K562 (cell line): Measurements from ENCODE around the gene EDARADD. TPM values are rescaled to one million over a fixed set of nuclear protein-coding genes. Genes with fewer than 3 reads are reported as not detected.

ENCODE experiments used
- ARID2 ChIP-seq: fragments of 450-650 bp; IDR thresholded peaks from 2 replicates; pipeline ENCODE4 v1.6.1; 2017; ENCODE audit warnings: antibody characterized with exemption, mild to moderate bottlenecking
- ATF7 ChIP-seq: fragments of 450-650 bp; IDR thresholded peaks from 2 replicates; pipeline ENCODE4 v1.7.1; 2014; ENCODE audit warnings: mild to moderate bottlenecking, moderate library complexity
- CTBP1 ChIP-seq: fragments of 450-650 bp; IDR thresholded peaks from 2 replicates; pipeline ENCODE4 v1.6.1; 2016; ENCODE audit warnings: borderline replicate concordance
- ETV5 ChIP-seq: sonication (generic); formaldehyde crosslinking; IDR thresholded peaks from 2 replicates; pipeline ENCODE4 v1.4.0; 2020; ENCODE audit warnings: low read depth, mild to moderate bottlenecking, missing genetic modification reagents
- FOXA1 ChIP-seq: fragments of 450-650 bp; IDR thresholded peaks from 2 replicates; pipeline ENCODE4 v1.6.1; 2016; ENCODE audit warnings: mild to moderate bottlenecking, borderline replicate concordance
- FUS ChIP-seq: fragments of 200-400 bp; formaldehyde crosslinking; optimal IDR thresholded peaks from 2 replicates; pipeline ENCODE3; 2017; ENCODE audit warnings: low read depth, low read length
- ILF3 ChIP-seq: fragments of 450-650 bp; IDR thresholded peaks from 2 replicates; pipeline ENCODE4 v1.6.1; 2018; ENCODE audit warnings: antibody characterized with exemption, mild to moderate bottlenecking, moderate library complexity, borderline replicate concordance
- KAT2B ChIP-seq: IDR thresholded peaks from one replicate; pipeline ENCODE4 v1.6.1; 2012; ENCODE audit warnings: low read depth, mild to moderate bottlenecking, control low read depth, inconsistent platforms, low read length, moderate library complexity
- MCM3 ChIP-seq: fragments of 450-650 bp; IDR thresholded peaks from 2 replicates; pipeline ENCODE4 v1.6.1; 2016
- MEIS2 ChIP-seq: fragments of 450-650 bp; IDR thresholded peaks from 2 replicates; pipeline ENCODE4 v1.6.1; 2014; ENCODE audit warnings: mild to moderate bottlenecking; ENCODE audit not compliant: partially characterized antibody
- MTA2 ChIP-seq: fragments of 450-650 bp; IDR thresholded peaks from 2 replicates; pipeline ENCODE4 v1.6.1; 2016; ENCODE audit warnings: low read depth
- NCOA1 ChIP-seq: fragments of 450-650 bp; IDR thresholded peaks from 2 replicates; pipeline ENCODE4 v1.6.1; 2016; ENCODE audit warnings: low read depth
- NFIX ChIP-seq: fragments of 250-450 bp; sonication (Bioruptor Pico); IDR thresholded peaks from 2 replicates; pipeline ENCODE4 v1.4.0; 2020; ENCODE audit warnings: low read depth, mild to moderate bottlenecking, moderate library complexity
- NRF1 ChIP-seq, 2 experiments: fragments of 450-650 bp; IDR thresholded peaks in 1 of 2; conservative IDR thresholded peaks in 1 of 2; 2 replicates each; pipeline ENCODE4 v1.6.1; 2014; ENCODE audit warnings: mild to moderate bottlenecking in 2 of 2
- RAD51 ChIP-seq: fragments of 450-650 bp; IDR thresholded peaks from 2 replicates; pipeline ENCODE4 v1.7.1; 2016; ENCODE audit warnings: low read depth, mild to moderate bottlenecking, borderline replicate concordance
- SOX6 ChIP-seq: fragments of 450-650 bp; IDR thresholded peaks from 2 replicates; pipeline ENCODE4 v1.6.1; 2014; ENCODE audit warnings: mild to moderate bottlenecking
- TAF15 ChIP-seq: fragments of 200-400 bp; formaldehyde crosslinking; IDR thresholded peaks from 2 replicates; pipeline ENCODE4 v1.6.1; 2017; ENCODE audit warnings: mild to moderate bottlenecking, low read depth, low read length, moderate library complexity
- TBL1XR1 ChIP-seq, 2 experiments: IDR thresholded peaks; 2 replicates each; pipeline ENCODE4 v1.6.1; 2012; ENCODE audit warnings: improper control_type of control experiment in 2 of 2, low read length in 2 of 2, mild to moderate bottlenecking in 1 of 2
- ZEB2 ChIP-seq: fragments of 450-650 bp; IDR thresholded peaks from 2 replicates; pipeline ENCODE4 v1.6.1; 2016
- ZNF124 ChIP-seq: sonication (generic); formaldehyde crosslinking; IDR thresholded peaks from 2 replicates; pipeline ENCODE4 v1.8.1; 2022; ENCODE audit warnings: missing genetic modification reagents
- ZNF224 ChIP-seq: sonication (generic); formaldehyde crosslinking; IDR thresholded peaks from 2 replicates; pipeline ENCODE4 v1.8.0; 2022; ENCODE audit warnings: mild to moderate bottlenecking, missing genetic modification reagents
- ZNF707 ChIP-seq: fragments of 250-450 bp; sonication (Bioruptor Pico); conservative IDR thresholded peaks from 2 replicates; pipeline ENCODE4 v1.8.0; 2022; ENCODE audit warnings: inconsistent platforms, mild to moderate bottlenecking, moderate library complexity
- polyA plus RNA-seq, 8 experiments: library from polyadenylated mRNA; depleted of rRNA in 4 of 8; stranded (reverse) in 5 of 8; unstranded in 3 of 8; fragments of >200 nt; fragmentation: Nextera tagmentation in 2 of 8; fragmentation: Illumina TruSeq in 1 of 8; extraction: Ambion mirVana in 2 of 8; extraction: Trizol in 1 of 8; gene quantifications; 2 replicates each; pipeline versions ENCODE4 v1.2.1 to v1.2.3, GENCODE V29; 2011 to 2014; ENCODE audit warnings: inconsistent platforms in 1 of 8, missing spikeins in 1 of 8
- total RNA-seq, 7 experiments: library from RNA; depleted of rRNA in 6 of 7; stranded (reverse); fragments of >200 nt in 6 of 7; fragmentation: Illumina TruSeq in 2 of 7; extraction: Trizol in 2 of 7; gene quantifications; 2 replicates each; pipeline versions ENCODE4 v1.2.1 to v1.2.3, GENCODE V29; 2011 to 2021; ENCODE audit warnings: low replicate concordance in 1 of 7
- TF ChIP-seq, protein P1 (sequence below), 2 experiments: IDR thresholded peaks in 1 of 2; conservative IDR thresholded peaks in 1 of 2; 2 replicates each; pipeline ENCODE4 v1.6.1; 2016; ENCODE audit warnings: low read depth in 2 of 2, mild to moderate bottlenecking in 1 of 2, missing compliant biosample characterization in 1 of 2, missing genetic modification characterization in 1 of 2, moderate library complexity in 1 of 2
- TF ChIP-seq, protein P2 (sequence below): conservative IDR thresholded peaks from 2 replicates; pipeline ENCODE4 v1.6.1; 2011; ENCODE audit warnings: low read depth, mild to moderate bottlenecking, low read length; ENCODE audit not compliant: control insufficient read depth
- TF ChIP-seq, protein P3 (sequence below): sonication (generic); formaldehyde crosslinking; IDR thresholded peaks from 2 replicates; pipeline ENCODE4 v1.8.1; 2023; ENCODE audit warnings: mild to moderate bottlenecking, missing genetic modification reagents, moderate library complexity

The EDARADD gene
- total and polyA plus RNA-seq, 9 of the 15 experiments (the other 6 are each of a cell fraction or from before 2014, with no cell fraction given), result 0.46 to 32.4 (median 20.6) TPM

DNA sequence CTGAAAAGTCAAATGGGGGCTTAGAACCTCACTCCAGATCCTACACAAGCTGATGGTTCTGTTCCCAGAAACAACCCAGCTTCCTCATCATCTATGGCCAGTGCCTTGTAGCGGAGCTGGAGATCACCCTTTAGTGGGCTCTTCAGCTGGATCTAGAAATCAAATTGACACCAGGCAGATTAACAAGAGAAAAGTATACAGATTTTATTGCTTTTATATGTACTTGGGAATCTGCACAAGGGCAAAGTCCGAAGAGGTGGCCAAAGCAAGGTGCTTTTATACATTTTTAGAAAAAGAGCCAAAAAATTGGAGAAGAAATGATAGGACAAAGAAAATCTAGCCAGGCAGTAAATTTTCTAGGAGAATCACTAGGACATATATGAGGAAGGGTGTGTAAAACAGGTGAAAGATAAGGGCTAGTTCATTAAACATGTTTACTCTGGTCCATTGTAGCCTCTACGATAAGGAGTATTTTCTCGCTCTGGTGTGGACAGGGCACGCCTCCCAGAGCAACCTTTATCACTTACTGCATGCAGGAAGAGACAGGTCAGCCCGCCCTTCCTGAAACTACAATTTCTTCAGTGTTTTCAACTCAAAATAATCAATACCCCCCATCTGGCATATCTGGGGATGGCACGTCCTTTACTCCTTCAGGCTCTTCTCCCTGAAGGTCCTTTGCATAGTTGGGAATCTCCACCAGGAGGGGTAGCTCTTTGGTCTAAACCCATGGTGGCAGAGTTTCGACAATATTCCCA, 115.7 kb downstream of the EDARADD start (continued):
- TF ChIP-seq, protein P1, sequence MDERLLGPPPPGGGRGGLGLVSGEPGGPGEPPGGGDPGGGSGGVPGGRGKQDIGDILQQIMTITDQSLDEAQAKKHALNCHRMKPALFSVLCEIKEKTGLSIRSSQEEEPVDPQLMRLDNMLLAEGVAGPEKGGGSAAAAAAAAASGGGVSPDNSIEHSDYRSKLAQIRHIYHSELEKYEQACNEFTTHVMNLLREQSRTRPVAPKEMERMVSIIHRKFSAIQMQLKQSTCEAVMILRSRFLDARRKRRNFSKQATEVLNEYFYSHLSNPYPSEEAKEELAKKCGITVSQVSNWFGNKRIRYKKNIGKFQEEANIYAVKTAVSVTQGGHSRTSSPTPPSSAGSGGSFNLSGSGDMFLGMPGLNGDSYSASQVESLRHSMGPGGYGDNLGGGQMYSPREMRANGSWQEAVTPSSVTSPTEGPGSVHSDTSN (CRISPR knock-in tag; IDR thresholded peaks at IDR 0.05; ENCODE audit: low read depth), result no peak
- TF ChIP-seq, protein P1 (tag; conservative IDR thresholded peaks at IDR 0.05; ENCODE audit: low read depth), result peak; percentile 49; the same call in 1 of the 2 replicates
- TF ChIP-seq FUS (no peak), RAD51 (no peak), FOXA1 (peak; percentile 58), ZNF124 (CRISPR knock-in tag) (no peak), ZNF707 (CRISPR knock-in tag) (no peak), NCOA1 (no peak), MCM3 (no peak), MTA2 (0 out of 2 replicates have a peak, but pooled peaks have one; percentile 6), TBL1XR1 (IDR thresholded peaks at IDR 0.05; ENCODE audit: low read length in 2 of 2) (0 out of 4 replicates have a peak, but pooled peaks of 1 of the 2 experiments have one; percentile 48), TAF15 (no peak), ZEB2 (0 out of 2 replicates have a peak, but pooled peaks have one; percentile 58), ATF7 (no peak), SOX6 (peak; percentile 92), CTBP1 (peak; percentile 90), MEIS2 (peak; percentile 78), ZNF224 (CRISPR knock-in tag) (no peak), NRF1 (conservative IDR thresholded peaks at IDR 0.05 in 1 of 2, IDR thresholded peaks at IDR 0.05 in 1 of 2) (no peak), ARID2 (no peak), ILF3 (no peak), ETV5 (CRISPR knock-in tag) (no peak), NFIX (CRISPR knock-in tag) (no peak), KAT2B (no peak)
- TF ChIP-seq, protein P2, sequence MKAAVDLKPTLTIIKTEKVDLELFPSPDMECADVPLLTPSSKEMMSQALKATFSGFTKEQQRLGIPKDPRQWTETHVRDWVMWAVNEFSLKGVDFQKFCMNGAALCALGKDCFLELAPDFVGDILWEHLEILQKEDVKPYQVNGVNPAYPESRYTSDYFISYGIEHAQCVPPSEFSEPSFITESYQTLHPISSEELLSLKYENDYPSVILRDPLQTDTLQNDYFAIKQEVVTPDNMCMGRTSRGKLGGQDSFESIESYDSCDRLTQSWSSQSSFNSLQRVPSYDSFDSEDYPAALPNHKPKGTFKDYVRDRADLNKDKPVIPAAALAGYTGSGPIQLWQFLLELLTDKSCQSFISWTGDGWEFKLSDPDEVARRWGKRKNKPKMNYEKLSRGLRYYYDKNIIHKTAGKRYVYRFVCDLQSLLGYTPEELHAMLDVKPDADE, result no peak
- TF ChIP-seq, protein P3, sequence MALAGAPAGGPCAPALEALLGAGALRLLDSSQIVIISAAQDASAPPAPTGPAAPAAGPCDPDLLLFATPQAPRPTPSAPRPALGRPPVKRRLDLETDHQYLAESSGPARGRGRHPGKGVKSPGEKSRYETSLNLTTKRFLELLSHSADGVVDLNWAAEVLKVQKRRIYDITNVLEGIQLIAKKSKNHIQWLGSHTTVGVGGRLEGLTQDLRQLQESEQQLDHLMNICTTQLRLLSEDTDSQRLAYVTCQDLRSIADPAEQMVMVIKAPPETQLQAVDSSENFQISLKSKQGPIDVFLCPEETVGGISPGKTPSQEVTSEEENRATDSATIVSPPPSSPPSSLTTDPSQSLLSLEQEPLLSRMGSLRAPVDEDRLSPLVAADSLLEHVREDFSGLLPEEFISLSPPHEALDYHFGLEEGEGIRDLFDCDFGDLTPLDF, result no peak
